LHCN-M2 (cell line): Measurements from ENCODE around the gene MAN1A2. TPM values are rescaled to one million over a fixed set of nuclear protein-coding genes. Genes with fewer than 3 reads are reported as not detected.

ENCODE experiments used
- DNase-seq: peaks from one replicate; pipeline ENCODE4 v3.0.0-alpha.2; 2012; ENCODE audit warnings: low read depth
- total RNA-seq: library from RNA; depleted of rRNA; stranded (reverse); fragments of >200 nt; gene quantifications from 2 replicates; pipeline ENCODE4 v1.2.3, GENCODE V29; 2014; rRNA removed

MAN1A2 gene
- total RNA-seq, 1 experiment from 2014 or later: 26.8 TPM

GRCh38 chr1:117574161-117574835 lies 207.0 kb downstream of the MAN1A2 start:
- DNase-seq: no peak

GRCh38 chr1:117575586-117576225 lies 208.5 kb downstream of the MAN1A2 start:
- DNase-seq: no peak

GRCh38 chr1:117576236-117576635 lies 209.0 kb downstream of the MAN1A2 start:
- DNase-seq: no peak

GRCh38 chr1:117577191-117577885 lies 210.1 kb downstream of the MAN1A2 start:
- DNase-seq: no peak

- DNase-seq: no peak
These were observed 211.2 kb downstream of the MAN1A2 start for GRCh38 chr1:117578466-117578865.

Other genes with a start within 250 kb of the MAN1A2 start
- gene TRIM45, start 245.7 kb upstream of the MAN1A2 start, total RNA-seq: 1.9 and 2.6 TPM in 2 replicates
- not detected in 2 replicates for gene VTCN1, start 156.5 kb upstream of the MAN1A2 start, total RNA-seq
- gene TENT5C, start 238.6 kb downstream of the MAN1A2 start, total RNA-seq: under 0.01 TPM in 1 of 2 replicates, not detected in the other